Calu3 (cell line): Measurements from ENCODE around the gene LANCL1. TPM values are rescaled to one million over a fixed set of nuclear protein-coding genes. Genes with fewer than 3 reads are reported as not detected.
A peak's percentile ranks its signal among the peaks of the same experiment; 100 is the strongest.
"Not testable (repeated sequence)": the region's sequence is repeated elsewhere in the genome, so short reads cannot be mapped to it uniquely, and the experiment has no call there.

Experiments
- BruUV-seq: library from RNA; stranded (reverse); fragments of 400-500 nt; replicated peaks from 2 replicates; lab custom pipeline; 2021; lab: Mats Ljungman, UMichigan
- CTCF ChIA-PET: fragments of 300-600 bp; sonication (Branson Sonifier 250); formaldehyde crosslinking; loops from one replicate; lab custom pipeline; 2022; ENCODE audit warnings: antibody characterized with exemption; lab: Charles Lee
- DNase-seq: peaks from one replicate; pipeline ENCODE4 v3.0.0; 2022
- H3K27ac Mint-ChIP-seq: one replicate; pipeline ENCODE4 v1.8.0; 2022; ENCODE audit warnings: mixed read lengths; ENCODE audit not compliant: unreplicated experiment
- H3K27me3 Mint-ChIP-seq: one replicate; pipeline ENCODE4 v1.8.0; 2022; ENCODE audit warnings: mixed read lengths; ENCODE audit not compliant: unreplicated experiment
- H3K36me3 Mint-ChIP-seq: one replicate; pipeline ENCODE4 v1.8.0; 2022; ENCODE audit warnings: mild to moderate bottlenecking, moderate library complexity, mixed read lengths; ENCODE audit not compliant: insufficient read depth, unreplicated experiment
- H3K4me1 Mint-ChIP-seq: one replicate; pipeline ENCODE4 v1.8.0; 2022; ENCODE audit warnings: mild to moderate bottlenecking, low read depth, mixed read lengths; ENCODE audit not compliant: unreplicated experiment
- H3K4me3 Mint-ChIP-seq: one replicate; pipeline ENCODE4 v1.8.0; 2022; ENCODE audit warnings: mild to moderate bottlenecking, low read depth, moderate library complexity, mixed read lengths; ENCODE audit not compliant: unreplicated experiment
- H3K9me3 Mint-ChIP-seq: one replicate; pipeline ENCODE4 v1.8.0; 2022; ENCODE audit warnings: low read depth, mixed read lengths; ENCODE audit not compliant: unreplicated experiment
- CTCF ChIP-seq: fragments of 200-600 bp; IDR thresholded peaks from one replicate; pipeline ENCODE4 v1.8.0; 2022; ENCODE audit warnings: antibody characterized with exemption; ENCODE audit not compliant: unreplicated experiment
- intact Hi-C: fragments of 100-400 bp; cut with micrococcal nuclease; formaldehyde crosslinking; loops from one replicate; pipeline ENCODE4 v1.10.0; 2022; ENCODE audit not compliant: unreplicated experiment
- total RNA-seq: library from RNA; stranded (reverse); gene quantifications from 2 replicates; pipeline ENCODE4 v1.2.3, GENCODE V29; 2022

Gene LANCL1
- total RNA-seq, 1 experiment from 2014 or later: 36.3 TPM

- DNase-seq: no peak
- Mint-ChIP-seq H3K27me3 (no peaks in the 10 kb centered on the region), H3K36me3 (no peaks in the 10 kb centered on the region), H3K27ac (no peak overlapping the region), H3K4me1 (no peaks in the 10 kb centered on the region), H3K4me3 (no peak overlapping the region), H3K9me3 (peaks cover 18% of the 10 kb centered on the region)
- intact Hi-C loops: no loop called here
- no TSS peak for BruUV-seq
- no peak for TF ChIP-seq CTCF
- CTCF ChIA-PET: no interaction called here
Measured at GRCh38 chr2:210428393-210429179, 48.0 kb downstream of the LANCL1 start.

- peaks cover 18% of the 10 kb centered on the region for H3K9me3 Mint-ChIP-seq
- intact Hi-C loops: not testable (repeated sequence)
Measured at GRCh38 chr2:210427309-210427708, 49.2 kb downstream of the LANCL1 start.

GRCh38 chr2:210422366-210422765 lies 54.2 kb downstream of the LANCL1 start:
- Mint-ChIP-seq H3K4me3 (peak overlapping the region; percentile 20), H3K9me3 (peaks cover 16% of the 10 kb centered on the region), H3K27me3 (no peaks in the 10 kb centered on the region), H3K27ac (no peak overlapping the region), H3K36me3 (no peaks in the 10 kb centered on the region), H3K4me1 (peaks cover 11% of the 10 kb centered on the region)
- CTCF ChIA-PET: interaction anchor here (0.7 kb wide), 1 partner anchor 171 kb away, joined by 4 read pairs; no protein-coding TSS in a partner anchor
- BruUV-seq: no TSS peak
- no peak for DNase-seq
- intact Hi-C loops: no loop called here
- no peak for TF ChIP-seq CTCF

More at GRCh38 chr2:210427309-210427708, 49.2 kb downstream of the LANCL1 start:
- H3K27ac Mint-ChIP-seq, H3K4me3 Mint-ChIP-seq, H3K4me1 Mint-ChIP-seq, H3K27me3 Mint-ChIP-seq, H3K36me3 Mint-ChIP-seq, CTCF ChIA-PET, DNase-seq, BruUV-seq: not testable (repeated sequence)

GRCh38 chr2:210421916-210422315 lies 54.6 kb downstream of the LANCL1 start:
- no peaks in the 10 kb centered on the region for H3K36me3 Mint-ChIP-seq
- intact Hi-C loops: no loop called here
- peaks cover 11% of the 10 kb centered on the region for H3K9me3 Mint-ChIP-seq
- H3K4me1 Mint-ChIP-seq: peaks cover 11% of the 10 kb centered on the region
- no TSS peak for BruUV-seq
- no peak for DNase-seq
- CTCF ChIA-PET: interaction anchor here (0.7 kb wide), 1 partner anchor 171 kb away, joined by 4 read pairs; no protein-coding TSS in a partner anchor
- no peaks in the 10 kb centered on the region for H3K27me3 Mint-ChIP-seq
- TF ChIP-seq CTCF: no peak
- no peak overlapping the region for H3K27ac Mint-ChIP-seq
- peak overlapping the region; percentile 20 for H3K4me3 Mint-ChIP-seq

- no peaks in the 10 kb centered on the region for H3K36me3 Mint-ChIP-seq
- no peak overlapping the region for H3K27ac Mint-ChIP-seq
- CTCF ChIA-PET: no interaction called here
- no TSS peak for BruUV-seq
- intact Hi-C loops: no loop called here
- DNase-seq: no peak
- no peaks in the 10 kb centered on the region for H3K4me1 Mint-ChIP-seq
- H3K4me3 Mint-ChIP-seq: no peak overlapping the region
- no peaks in the 10 kb centered on the region for H3K27me3 Mint-ChIP-seq
- no peak for TF ChIP-seq CTCF
- H3K9me3 Mint-ChIP-seq: peaks cover 10% of the 10 kb centered on the region
Measured at GRCh38 chr2:210412660-210413059, 63.9 kb downstream of the LANCL1 start.
